Activated CD4-positive, alpha-beta memory T cell treated with anti-CD3 and anti-CD28 coated beads for 36 hours (primary cell): Measurements from ENCODE around the gene GRK4. TPM values are rescaled to one million over a fixed set of nuclear protein-coding genes. Genes with fewer than 3 reads are reported as not detected.

ENCODE experiments used
- CTCF ChIA-PET: fragments of 350-600 bp; sonication (Branson Sonifier 250); formaldehyde crosslinking; loops from one replicate; lab custom pipeline; 2021; ENCODE audit warnings: antibody characterized with exemption, inconsistent platforms; lab: Charles Lee
- POLR2A ChIA-PET: fragments of 350-600 bp; sonication (Branson Sonifier 250); formaldehyde crosslinking; loops from one replicate; lab custom pipeline; 2021; ENCODE audit warnings: antibody characterized with exemption; lab: Charles Lee
- DNase-seq: peaks from one replicate; pipeline ENCODE4 v3.0.0-alpha.2; 2020
- H3K27ac Mint-ChIP-seq: one replicate; pipeline ENCODE4 v1.8.0; 2021; ENCODE audit warnings: mixed read lengths
- H3K27me3 Mint-ChIP-seq: one replicate; pipeline ENCODE4 v1.8.0; 2021; ENCODE audit warnings: mixed read lengths
- H3K36me3 Mint-ChIP-seq: one replicate; pipeline ENCODE4 v1.8.0; 2021; ENCODE audit warnings: mixed read lengths
- H3K4me1 Mint-ChIP-seq: one replicate; pipeline ENCODE4 v1.8.0; 2021; ENCODE audit warnings: low read depth, mixed read lengths
- H3K4me3 Mint-ChIP-seq: one replicate; pipeline ENCODE4 v1.8.0; 2021; ENCODE audit warnings: mild to moderate bottlenecking, mixed read lengths
- H3K9me3 Mint-ChIP-seq: one replicate; pipeline ENCODE4 v1.8.0; 2021; ENCODE audit warnings: mixed read lengths
- intact Hi-C: fragments of 100-400 bp; cut with micrococcal nuclease; formaldehyde crosslinking; loops from one replicate; pipeline ENCODE4 v1.15.1; 2023
- total RNA-seq, 2 experiments: library from RNA; stranded (reverse); gene quantifications; one replicate each; pipeline ENCODE4 v1.2.3, GENCODE V29; 2021

Gene GRK4
- total RNA-seq, 2 experiments from 2014 or later, result 2.3 to 3.0 TPM

DNA sequence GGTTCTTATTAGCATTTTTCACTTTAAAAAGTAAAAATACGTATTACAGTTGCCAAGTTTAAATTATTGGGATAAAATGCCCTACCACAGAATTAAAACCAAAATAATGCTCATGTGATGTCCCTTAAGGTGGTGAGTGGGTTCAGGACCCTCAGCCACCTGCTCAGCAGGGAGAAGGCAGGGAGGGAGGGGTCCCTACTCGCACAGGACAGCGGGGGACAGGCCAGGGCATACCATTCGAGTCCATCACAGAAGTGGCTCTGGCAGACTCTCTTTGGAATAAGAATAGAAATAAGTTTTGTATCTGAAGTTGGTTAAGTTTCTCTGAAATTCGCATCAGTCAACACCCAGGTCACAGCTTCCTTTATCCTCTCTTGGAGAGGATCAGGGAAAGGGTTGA is 37.9 kb upstream of the GRK4 start:
- Mint-ChIP-seq H3K4me3 (no peak overlapping the region), H3K9me3 (no peaks in the 10 kb centered on the region), H3K27me3 (no peaks in the 10 kb centered on the region), H3K36me3 (peaks cover 22% of the 10 kb centered on the region), H3K4me1 (peaks cover 29% of the 10 kb centered on the region), H3K27ac (no peak overlapping the region)
- POLR2A ChIA-PET, result no interaction called here
- intact Hi-C loops, result no loop called here
- peak; percentile 7 for DNase-seq
- CTCF ChIA-PET, result interaction anchor here (0.7 kb wide), 1 partner anchor 28 kb away, joined by 3 read pairs; no protein-coding TSS in a partner anchor

- peak; percentile 4 for DNase-seq
- Mint-ChIP-seq H3K9me3 (no peaks in the 10 kb centered on the region), H3K27me3 (no peaks in the 10 kb centered on the region), H3K4me3 (no peak overlapping the region), H3K36me3 (peaks cover 25% of the 10 kb centered on the region), H3K27ac (no peak overlapping the region), H3K4me1 (peaks cover 25% of the 10 kb centered on the region)
- intact Hi-C loops, result no loop called here
- CTCF ChIA-PET, result no interaction called here
- POLR2A ChIA-PET, result no interaction called here
These were observed 37.2 kb upstream of the GRK4 start for GRCh38 chr4:2925931-2926860.

GRCh38 chr4:2927016-2927695 is 36.2 kb upstream of the GRK4 start:
- CTCF ChIA-PET, result no interaction called here
- H3K36me3 Mint-ChIP-seq, result peaks cover 32% of the 10 kb centered on the region

DNA sequence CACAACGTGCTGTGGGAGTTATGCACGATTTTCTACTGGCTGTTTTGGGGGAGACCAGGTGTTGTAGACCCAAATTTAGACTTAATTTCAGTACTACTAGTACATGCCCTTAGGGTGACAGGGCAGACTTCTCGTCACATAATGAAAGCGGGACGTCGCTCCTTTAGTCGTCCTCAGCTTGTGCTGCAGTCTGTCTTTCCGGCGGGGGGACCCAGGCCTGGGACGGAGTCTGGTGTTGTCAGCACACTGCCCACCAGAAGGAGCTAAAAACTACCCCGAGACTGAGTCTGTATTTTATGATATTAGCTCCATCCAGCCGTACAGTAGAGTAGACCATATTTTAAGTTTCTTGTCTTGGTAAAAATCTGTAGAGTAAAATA is 35.7 kb upstream of the GRK4 start:
- H3K4me3 Mint-ChIP-seq, result no peak overlapping the region
- POLR2A ChIA-PET, result no interaction called here
- H3K36me3 Mint-ChIP-seq, result peaks cover 34% of the 10 kb centered on the region
- intact Hi-C loops, result no loop called here
- CTCF ChIA-PET, result no interaction called here
- H3K9me3 Mint-ChIP-seq, result no peaks in the 10 kb centered on the region
- peak; percentile 6 for DNase-seq
- no peak overlapping the region for H3K27ac Mint-ChIP-seq
- peaks cover 19% of the 10 kb centered on the region for H3K4me1 Mint-ChIP-seq
- no peaks in the 10 kb centered on the region for H3K27me3 Mint-ChIP-seq

More at GRCh38 chr4:2927016-2927695, 36.2 kb upstream of the GRK4 start:
- DNase-seq, result peak; percentile 7
- H3K4me1 Mint-ChIP-seq, result peaks cover 22% of the 10 kb centered on the region
- no peaks in the 10 kb centered on the region for H3K9me3 Mint-ChIP-seq
- intact Hi-C loops, result no loop called here
- H3K27ac Mint-ChIP-seq, result peak overlapping the region; percentile 10
- no peaks in the 10 kb centered on the region for H3K27me3 Mint-ChIP-seq
- POLR2A ChIA-PET, result no interaction called here
- no peak overlapping the region for H3K4me3 Mint-ChIP-seq

DNA sequence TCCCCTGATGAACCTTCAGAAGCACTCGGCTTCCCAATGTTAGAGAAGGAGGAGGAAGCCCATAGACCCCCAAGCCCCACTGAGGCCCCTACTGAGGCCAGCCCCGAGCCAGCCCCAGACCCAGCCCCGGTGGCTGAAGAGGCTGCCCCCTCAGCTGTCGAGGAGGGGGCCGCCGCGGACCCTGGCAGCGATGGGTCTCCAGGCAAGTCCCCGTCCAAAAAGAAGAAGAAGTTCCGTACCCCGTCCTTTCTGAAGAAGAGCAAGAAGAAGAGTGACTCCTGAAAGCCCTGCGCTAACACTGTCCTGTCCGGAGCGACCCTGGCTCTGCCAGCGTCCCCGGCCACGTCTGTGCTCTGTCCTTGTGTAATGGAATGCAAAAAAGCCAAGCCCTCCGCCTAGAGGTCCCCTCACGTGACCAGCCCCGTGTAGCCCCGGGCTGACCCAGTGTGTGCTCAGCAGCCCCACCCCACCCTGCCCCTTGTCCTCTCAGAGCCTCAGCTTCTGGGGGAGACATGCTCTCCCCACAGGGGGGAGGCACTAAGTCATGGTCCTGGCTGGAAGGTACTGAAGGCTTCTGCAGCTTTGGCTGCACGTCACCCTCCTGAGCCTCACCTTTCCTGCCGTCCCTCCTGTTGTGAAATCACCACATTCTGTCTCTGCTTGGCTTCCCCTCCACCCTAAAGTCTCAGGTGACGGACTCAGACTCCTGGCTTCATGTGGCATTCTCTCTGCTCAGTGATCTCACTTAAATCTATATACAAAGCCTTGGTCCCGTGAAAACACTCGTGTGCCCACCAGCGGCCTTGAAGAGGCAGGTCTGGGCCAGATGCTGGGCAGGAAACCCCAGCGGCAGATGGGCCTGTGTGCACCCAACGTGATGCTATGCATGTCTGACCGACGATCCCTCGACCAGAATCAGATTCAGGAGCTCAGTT is 34.9 kb upstream of the GRK4 start:
- Mint-ChIP-seq H3K36me3 (peaks cover 39% of the 10 kb centered on the region), H3K27me3 (no peaks in the 10 kb centered on the region), H3K9me3 (no peaks in the 10 kb centered on the region), H3K27ac (peak overlapping the region; percentile 60), H3K4me3 (no peak overlapping the region), H3K4me1 (peaks cover 17% of the 10 kb centered on the region)
- ChIA-PET CTCF (interaction anchor here (1.0 to 1.4 kb wide), 2 partner anchors 26 to 34 kb away, joined by 3 read pairs; no protein-coding TSS in a partner anchor), POLR2A (interaction anchor here (0.7 to 1.5 kb wide), 2 partner anchors 11 to 13 kb away, joined by 3 read pairs; no protein-coding TSS in a partner anchor)
- intact Hi-C loops, result no loop called here
- DNase-seq, result peak; percentile 8

- H3K9me3 Mint-ChIP-seq, result no peaks in the 10 kb centered on the region
- H3K27me3 Mint-ChIP-seq, result no peaks in the 10 kb centered on the region
- ChIA-PET POLR2A (interaction anchor here (1.5 kb wide), 1 partner anchor 14 kb away, joined by 3 read pairs; no protein-coding TSS in a partner anchor), CTCF (interaction anchor here (1.0 to 1.4 kb wide), 2 partner anchors 25 to 33 kb away, joined by 3 read pairs; no protein-coding TSS in a partner anchor)
- H3K27ac Mint-ChIP-seq, result peak overlapping the region; percentile 60
- no peak overlapping the region for H3K4me3 Mint-ChIP-seq
- DNase-seq, result peak; percentile 7
- intact Hi-C loops, result no loop called here
- H3K36me3 Mint-ChIP-seq, result peaks cover 37% of the 10 kb centered on the region
- peaks cover 13% of the 10 kb centered on the region for H3K4me1 Mint-ChIP-seq
These were observed 33.9 kb upstream of the GRK4 start for GRCh38 chr4:2929469-2929868.

DNA sequence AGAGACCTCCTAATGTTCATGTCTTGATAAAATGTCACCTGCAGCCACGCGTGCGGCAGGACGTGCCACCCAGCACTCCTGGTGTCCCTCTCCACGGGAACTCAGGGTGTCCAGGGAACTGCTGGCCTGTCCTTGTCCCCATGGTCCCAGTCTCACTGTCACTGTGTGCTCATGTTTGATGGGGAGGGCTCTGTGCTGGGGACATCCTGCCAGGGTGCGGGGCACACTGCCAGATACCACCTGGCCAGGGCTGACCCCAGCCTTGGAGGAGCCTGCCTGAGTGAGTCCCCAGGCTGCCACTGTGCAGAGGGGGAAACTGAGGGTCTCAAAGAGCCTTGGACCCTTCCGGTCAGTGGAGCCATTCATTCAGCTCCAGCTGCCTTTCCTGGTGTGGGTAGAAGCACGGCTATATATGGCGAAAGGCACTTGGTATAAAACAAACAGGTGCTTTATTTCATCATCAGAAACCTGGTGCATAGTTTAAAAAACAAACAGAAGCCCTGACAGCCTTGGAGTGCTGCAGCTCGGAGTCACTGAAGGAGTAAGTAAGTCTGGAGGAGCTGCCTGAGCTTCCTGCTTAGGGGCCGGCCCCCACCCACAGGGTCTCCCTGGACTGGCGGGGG is 33.1 kb upstream of the GRK4 start:
- intact Hi-C loops, result loop anchor here (10.0 kb wide), 1 partner anchor 685 kb away; the partner anchor contains the start of genes HAUS3 and POLN
- H3K36me3 Mint-ChIP-seq, result peaks cover 39% of the 10 kb centered on the region

DNA sequence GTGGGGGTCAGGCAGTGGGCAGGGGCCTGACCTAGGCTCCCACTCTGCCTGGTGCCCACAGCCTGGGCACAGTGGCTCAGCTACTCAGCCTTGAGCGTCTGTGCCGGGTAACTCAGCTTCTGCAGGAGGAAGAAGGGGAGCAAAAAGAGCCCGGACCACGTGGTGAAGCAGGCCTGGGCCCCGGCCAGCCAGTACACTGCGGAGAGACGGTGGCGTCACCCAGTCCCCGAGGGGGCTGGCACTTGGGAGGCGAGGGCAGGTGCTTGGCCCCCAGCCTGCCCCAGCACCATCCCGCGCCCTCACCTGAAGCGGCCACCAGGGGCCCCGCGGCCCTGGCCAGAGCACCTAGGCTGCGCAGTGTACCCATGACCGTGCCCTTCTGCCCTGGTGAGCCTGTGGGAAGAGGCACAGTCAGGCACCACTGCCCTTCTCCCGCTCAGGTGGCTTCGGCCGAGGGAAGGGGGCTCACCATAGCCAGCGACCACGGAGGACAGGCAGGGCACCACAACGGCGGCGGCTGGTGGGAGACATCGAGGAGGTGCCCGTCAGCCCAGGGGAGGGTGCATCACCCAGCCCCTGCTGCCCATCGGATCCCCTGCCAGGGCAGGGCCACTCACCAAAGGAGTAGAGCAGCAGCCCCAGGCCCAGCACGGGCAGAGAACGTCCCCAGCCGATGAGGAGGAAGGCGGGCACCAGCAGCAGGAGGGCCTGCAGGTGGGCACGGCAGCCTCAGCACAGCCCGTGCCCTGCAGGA is 32.4 kb upstream of the GRK4 start:
- ChIA-PET POLR2A (no interaction called here), CTCF (interaction anchor here (1.3 kb wide), 1 partner anchor 25 kb away, joined by 3 read pairs; no protein-coding TSS in a partner anchor)
- no peaks in the 10 kb centered on the region for H3K9me3 Mint-ChIP-seq
- no peaks in the 10 kb centered on the region for H3K27me3 Mint-ChIP-seq
- H3K4me3 Mint-ChIP-seq, result peak overlapping the region; percentile 98
- H3K27ac Mint-ChIP-seq, result peak overlapping the region; percentile 62
- intact Hi-C loops, result loop anchor here (10.0 kb wide), 1 partner anchor 686 kb away; the partner anchor contains the start of genes HAUS3 and POLN
- DNase-seq, result peak; percentile 16
- peaks cover 44% of the 10 kb centered on the region for H3K36me3 Mint-ChIP-seq
- peaks cover 16% of the 10 kb centered on the region for H3K4me1 Mint-ChIP-seq

More for the DNA sequence above, 33.1 kb upstream of the GRK4 start:
- no peaks in the 10 kb centered on the region for H3K9me3 Mint-ChIP-seq
- CTCF ChIA-PET, result interaction anchor here (1.3 kb wide), 1 partner anchor 26 kb away, joined by 3 read pairs; no protein-coding TSS in a partner anchor
- H3K27ac Mint-ChIP-seq, result peak overlapping the region; percentile 62
- H3K27me3 Mint-ChIP-seq, result no peaks in the 10 kb centered on the region
- H3K4me1 Mint-ChIP-seq, result peaks cover 13% of the 10 kb centered on the region
- DNase-seq, result peak; percentile 8
- H3K4me3 Mint-ChIP-seq, result no peak overlapping the region
- POLR2A ChIA-PET, result no interaction called here

GRCh38 chr4:2931512-2932301 is 31.7 kb upstream of the GRK4 start:
- Mint-ChIP-seq H3K27me3 (no peaks in the 10 kb centered on the region), H3K9me3 (no peaks in the 10 kb centered on the region), H3K27ac (peak overlapping the region; percentile 94), H3K4me3 (peak overlapping the region; percentile 98), H3K4me1 (peaks cover 23% of the 10 kb centered on the region), H3K36me3 (peaks cover 51% of the 10 kb centered on the region)
- CTCF ChIA-PET, result no interaction called here
- DNase-seq, result peak; percentile 76
- intact Hi-C loops, result loop anchor here (10.0 kb wide), 1 partner anchor 687 kb away; the partner anchor contains the start of genes HAUS3 and POLN
- POLR2A ChIA-PET, result no interaction called here
